NOMO-1 treated with dmso at 0.1 percent for 144 hours (cell line): Measurements from ENCODE around the gene GOLGB1.
"Not testable (repeated sequence)": the region's sequence is repeated elsewhere in the genome, so short reads cannot be mapped to it uniquely, and the experiment has no call there.

ENCODE experiments used
- DNase-seq: peaks from one replicate; lab custom pipeline; 2025; ENCODE audit not compliant: unreplicated experiment; lab: John Stamatoyannopoulos, UW

Gene GOLGB1

GRCh38 chr3:121748680-121749275 is 763 bp downstream of the GOLGB1 start:
- DNase-seq: peak; percentile 64

GRCh38 chr3:121747976-121748375 is 1.6 kb downstream of the GOLGB1 start:
- DNase-seq: no peak

GRCh38 chr3:121743106-121743505 is 6.4 kb downstream of the GOLGB1 start:
- DNase-seq: not testable (repeated sequence)

GRCh38 chr3:121740896-121741295 is 8.6 kb downstream of the GOLGB1 start:
- DNase-seq: no peak

GRCh38 chr3:121739902-121740301 is 9.6 kb downstream of the GOLGB1 start:
- no peak for DNase-seq

- DNase-seq: no peak
Measured at GRCh38 chr3:121737644-121738043, 11.9 kb downstream of the GOLGB1 start.

GRCh38 chr3:121736112-121736511 is 13.4 kb downstream of the GOLGB1 start:
- DNase-seq: no peak

GRCh38 chr3:121735047-121735696 is 14.4 kb downstream of the GOLGB1 start:
- no peak for DNase-seq

GRCh38 chr3:121730940-121731687 is 18.4 kb downstream of the GOLGB1 start:
- DNase-seq: no peak

- DNase-seq: peak; percentile 74
Measured at GRCh38 chr3:121724130-121724529, 25.4 kb downstream of the GOLGB1 start.

GRCh38 chr3:121723485-121723884 is 26.1 kb downstream of the GOLGB1 start:
- DNase-seq: no peak

GRCh38 chr3:121722411-121722810 is 27.1 kb downstream of the GOLGB1 start:
- no peak for DNase-seq

- no peak for DNase-seq
Measured at GRCh38 chr3:121720163-121720562, 29.4 kb downstream of the GOLGB1 start.

GRCh38 chr3:121719423-121719822 is 30.1 kb downstream of the GOLGB1 start:
- DNase-seq: no peak

GRCh38 chr3:121718205-121718846 is 31.2 kb downstream of the GOLGB1 start:
- DNase-seq: no peak

- DNase-seq: no peak
Measured at GRCh38 chr3:121710347-121710746, 39.2 kb downstream of the GOLGB1 start.

- DNase-seq: no peak
Measured at GRCh38 chr3:121707531-121708273, 41.8 kb downstream of the GOLGB1 start.

GRCh38 chr3:121705541-121705940 is 44.0 kb downstream of the GOLGB1 start:
- DNase-seq: no peak

GRCh38 chr3:121703973-121704372 is 45.6 kb downstream of the GOLGB1 start:
- no peak for DNase-seq

GRCh38 chr3:121698901-121699300 is 50.6 kb downstream of the GOLGB1 start:
- no peak for DNase-seq

GRCh38 chr3:121698476-121698875 is 51.1 kb downstream of the GOLGB1 start:
- DNase-seq: no peak
